AG08396 (cell line): ENCODE data around the gene A4GALT.
A peak's percentile ranks its signal among the peaks of the same experiment; 100 is the strongest.
"Not testable (repeated sequence)": the region's sequence is repeated elsewhere in the genome, so short reads cannot be mapped to it uniquely, and the experiment has no call there.

ENCODE experiments used
- DNase-seq: peaks from one replicate; pipeline ENCODE4 v3.0.0; 2012; ENCODE audit warnings: low spot score, mixed read lengths

The A4GALT gene

DNA sequence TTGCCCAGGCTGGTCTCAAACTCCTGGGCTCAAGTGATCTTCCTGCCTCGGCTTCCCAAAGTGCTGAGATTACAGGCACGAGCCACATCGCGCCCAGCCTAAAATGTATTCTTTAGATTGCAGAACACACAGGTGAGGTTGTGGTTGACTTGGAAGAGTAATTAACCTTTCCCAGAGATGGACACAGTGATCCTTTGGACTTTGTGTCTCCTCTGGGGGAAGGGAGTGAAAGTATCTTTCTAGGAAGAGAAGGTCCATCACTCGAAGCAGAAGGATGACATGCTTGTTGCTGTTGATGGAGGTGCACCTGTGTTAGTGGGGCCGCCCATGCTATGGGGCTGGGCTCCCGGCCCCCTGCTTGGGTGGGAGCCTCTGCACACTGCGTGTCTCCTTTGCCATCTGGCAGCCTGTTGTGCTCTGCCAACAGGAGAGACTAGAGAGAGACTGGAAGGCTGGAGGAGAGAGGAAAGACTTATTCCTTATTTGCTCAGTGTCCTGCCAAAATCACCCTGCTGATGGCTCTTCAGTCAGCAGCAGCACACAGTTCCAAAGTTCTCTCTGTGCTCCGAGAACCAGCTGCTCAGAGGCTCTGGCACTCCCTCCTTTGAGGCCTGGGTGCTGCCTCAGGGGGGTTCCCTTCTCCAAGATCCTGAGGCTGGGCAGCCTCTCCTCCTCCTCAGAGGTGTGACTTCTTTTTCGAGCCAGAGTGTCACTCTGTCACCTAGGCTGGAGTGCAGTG lies 38.4 kb downstream of the A4GALT start:
- no peak for DNase-seq

DNA sequence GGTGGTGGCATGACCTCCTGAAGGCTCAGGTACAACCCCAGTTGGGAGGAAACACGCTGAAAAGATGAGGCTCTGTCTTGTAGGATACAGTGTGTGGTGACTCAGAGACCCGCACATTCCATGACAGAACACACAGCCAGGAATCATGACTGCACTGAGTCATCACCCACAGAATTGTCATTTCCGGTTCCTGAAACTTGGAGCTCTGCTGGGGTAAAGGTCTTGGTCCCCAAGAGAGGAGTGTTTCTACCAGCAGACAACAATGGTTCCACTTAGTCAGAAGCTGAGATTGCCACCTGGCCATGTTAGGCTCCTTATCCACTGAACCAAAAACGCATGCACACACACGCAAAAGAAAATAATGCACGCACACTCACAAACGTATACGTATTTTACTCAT lies 40.0 kb downstream of the A4GALT start:
- peak; percentile 92 for DNase-seq

DNA sequence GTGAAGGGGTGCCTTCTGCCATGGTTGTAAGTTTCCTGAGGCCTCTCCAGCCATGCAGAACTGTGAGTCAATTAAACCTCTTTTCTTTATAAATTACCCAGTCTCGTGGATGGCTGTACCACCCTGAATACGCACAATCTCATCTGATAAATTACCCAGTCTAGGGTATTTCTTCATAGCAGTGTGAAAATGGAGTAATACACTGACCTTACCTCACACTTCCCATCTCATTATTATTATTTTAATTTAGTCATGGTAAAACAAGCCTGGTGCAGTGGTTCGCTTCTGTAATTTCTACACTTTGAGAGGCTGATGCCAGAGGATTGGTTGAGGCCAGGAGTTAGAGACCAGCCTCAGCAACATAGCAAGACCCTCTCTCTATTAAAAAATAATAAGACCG lies 41.0 kb downstream of the A4GALT start:
- DNase-seq, result no peak

DNA sequence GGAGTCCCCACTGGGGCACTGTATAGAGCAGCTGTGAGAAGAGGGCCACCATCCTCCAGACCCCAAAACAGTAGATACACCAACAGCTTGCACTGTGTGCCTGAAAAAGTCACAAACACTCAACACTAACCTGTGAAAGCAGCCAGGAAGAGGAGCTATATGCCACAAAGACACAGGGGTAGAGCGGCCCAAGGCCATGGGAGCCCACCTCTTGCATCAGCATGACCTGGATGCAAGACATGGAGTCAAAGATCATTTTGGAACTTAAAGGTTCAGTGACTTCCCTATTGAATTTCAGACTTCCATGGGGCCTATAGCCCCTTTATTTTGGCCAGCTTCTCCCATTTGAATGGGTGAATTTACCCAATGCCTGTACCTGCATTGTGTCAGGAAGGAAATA lies 41.8 kb downstream of the A4GALT start:
- no peak for DNase-seq

DNA sequence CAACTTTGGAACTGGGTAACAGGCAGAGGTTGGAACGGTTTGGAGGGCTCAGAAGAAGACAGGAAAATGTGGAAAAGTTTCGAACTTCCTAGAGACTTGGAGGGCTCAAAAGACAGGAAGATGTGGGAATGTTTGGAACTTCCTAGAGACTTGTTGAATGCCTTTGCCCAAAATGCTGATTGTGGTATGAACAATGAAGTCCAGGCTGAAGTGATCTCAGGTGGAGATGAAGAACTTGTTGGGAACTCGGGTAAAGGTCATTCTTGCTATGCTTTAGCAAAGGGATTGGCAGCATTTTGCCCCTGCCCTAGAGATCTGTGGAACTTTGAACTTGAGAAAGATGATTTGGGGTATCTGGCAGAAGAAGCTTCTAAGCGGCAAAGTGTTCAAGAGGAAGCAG lies 42.7 kb downstream of the A4GALT start:
- not testable (repeated sequence) for DNase-seq

DNA sequence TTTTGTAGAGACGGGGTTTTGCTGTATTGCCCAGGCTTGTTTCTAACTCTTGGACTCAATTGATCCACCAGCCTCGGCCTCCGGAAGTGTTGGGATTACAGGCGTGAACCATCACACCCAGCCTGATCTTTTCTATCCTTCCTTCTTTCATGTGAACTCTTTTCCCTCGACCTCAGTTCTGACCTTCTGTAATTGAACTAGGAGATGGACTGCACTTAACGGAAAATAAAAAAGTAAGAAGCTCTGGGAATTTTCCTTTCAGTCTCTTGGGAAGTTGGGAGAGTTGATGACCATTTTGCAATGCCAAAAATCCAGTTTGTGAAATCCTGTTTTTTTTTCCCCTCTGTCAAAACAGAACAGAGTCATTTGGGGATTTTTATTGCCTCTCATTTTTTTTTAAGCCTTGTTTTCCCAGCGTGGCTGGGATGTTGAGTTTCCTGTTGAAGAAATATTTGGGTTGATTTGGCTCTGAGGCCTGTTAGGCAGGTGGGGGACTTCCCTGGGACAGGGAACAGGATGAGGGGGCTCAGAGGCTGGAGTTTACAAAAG lies 44.5 kb downstream of the A4GALT start:
- no peak for DNase-seq

DNA sequence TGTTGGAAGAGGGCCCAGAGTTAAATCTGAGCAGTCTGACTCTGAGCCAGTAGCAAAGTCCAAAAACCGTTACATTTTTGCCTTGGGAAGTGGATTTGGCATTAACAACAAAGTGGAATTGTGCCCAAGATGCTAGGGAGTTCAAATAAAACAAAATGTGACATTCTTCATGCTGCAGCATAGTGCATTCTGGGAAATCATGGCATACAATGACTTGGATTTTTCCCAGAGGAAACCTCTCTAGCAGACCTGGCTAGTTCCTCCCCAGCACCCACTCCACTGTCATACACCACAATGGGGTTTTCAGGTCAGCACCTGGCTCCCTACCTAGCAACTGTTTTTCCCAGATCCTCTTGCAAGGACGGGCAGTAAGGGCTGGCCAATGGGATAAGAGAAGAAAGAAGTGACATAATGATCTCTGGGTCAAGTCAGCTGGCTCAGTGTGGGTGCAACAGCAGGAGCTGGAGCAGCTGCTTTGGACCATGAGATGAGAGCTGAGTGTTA lies 46.7 kb downstream of the A4GALT start:
- no peak for DNase-seq

DNA sequence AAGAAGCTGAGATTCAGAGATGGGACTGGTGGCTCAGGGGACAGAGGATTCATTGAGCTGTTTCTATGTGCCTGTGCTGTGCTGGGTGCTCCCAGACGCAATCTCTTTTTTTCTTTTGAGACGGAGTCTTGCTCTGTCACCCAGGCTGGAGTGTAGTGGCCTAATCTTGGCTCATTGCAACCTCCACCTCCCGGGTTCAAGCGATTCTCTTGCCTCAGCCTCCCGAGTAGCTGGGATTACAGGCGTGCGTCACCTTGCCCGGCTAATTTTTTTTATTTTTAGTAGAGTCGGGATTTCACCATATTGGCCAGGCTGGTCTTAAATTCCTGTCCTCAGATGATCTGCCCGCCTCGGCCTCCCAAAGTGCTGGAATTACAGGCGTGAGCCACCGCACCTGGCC lies 47.6 kb downstream of the A4GALT start:
- not testable (repeated sequence) for DNase-seq

DNA sequence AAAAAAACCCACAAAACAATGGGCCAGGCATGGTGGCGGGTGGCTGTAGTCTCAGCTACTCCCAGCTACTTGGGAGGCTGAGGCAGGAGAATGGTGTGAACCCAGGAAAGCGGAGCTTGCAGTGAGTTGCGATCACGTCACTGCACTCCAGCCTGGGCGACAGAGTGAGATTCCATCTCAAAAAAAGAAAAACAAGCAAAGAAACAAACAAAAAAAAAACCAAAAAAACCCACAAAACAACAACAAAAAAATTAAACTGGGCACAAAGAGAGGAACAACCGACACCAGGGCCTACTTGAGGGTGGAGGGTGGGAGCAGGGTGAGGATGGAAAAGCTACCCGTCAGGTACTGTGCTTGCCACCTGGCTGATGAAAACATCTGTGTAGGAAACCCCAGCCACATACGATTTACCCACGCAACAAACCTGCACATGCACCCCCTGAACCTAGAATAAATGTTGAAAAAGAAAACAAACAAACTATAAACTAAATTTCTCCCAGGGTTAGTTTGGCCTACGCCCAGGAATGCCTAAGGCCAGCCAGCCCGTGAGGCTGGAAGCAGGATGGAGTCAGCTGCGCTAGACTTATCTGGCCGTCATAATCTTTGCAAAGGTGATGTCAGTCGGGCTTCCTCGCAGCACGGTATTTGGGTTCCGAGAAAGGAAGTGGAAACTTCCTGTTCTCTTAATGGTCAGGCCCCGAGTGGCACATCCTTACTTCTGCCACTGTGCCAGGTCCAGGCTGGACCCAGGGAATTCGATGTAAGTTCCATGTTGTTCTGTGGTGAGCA lies 49.6 kb downstream of the A4GALT start:
- no peak for DNase-seq

DNA sequence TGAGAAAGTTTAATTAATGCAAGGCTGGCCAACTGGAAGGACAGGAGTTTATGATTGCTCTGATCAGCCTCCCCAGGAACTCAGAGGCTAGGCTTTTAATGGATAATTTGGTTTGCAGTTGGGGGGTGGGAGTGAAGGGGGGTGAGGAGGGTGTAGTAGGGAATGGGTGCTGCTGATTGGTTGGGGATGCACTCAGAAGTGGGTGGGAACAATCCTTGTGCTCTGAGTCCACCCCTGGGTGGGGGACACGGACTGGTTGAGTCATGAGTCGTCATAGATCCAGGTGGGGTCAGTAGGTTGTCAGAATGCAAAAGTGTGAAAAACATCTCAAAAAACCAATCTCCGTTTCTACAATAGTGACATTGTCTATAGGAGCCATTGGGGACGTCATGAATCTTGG lies 50.6 kb downstream of the A4GALT start:
- no peak for DNase-seq

DNA sequence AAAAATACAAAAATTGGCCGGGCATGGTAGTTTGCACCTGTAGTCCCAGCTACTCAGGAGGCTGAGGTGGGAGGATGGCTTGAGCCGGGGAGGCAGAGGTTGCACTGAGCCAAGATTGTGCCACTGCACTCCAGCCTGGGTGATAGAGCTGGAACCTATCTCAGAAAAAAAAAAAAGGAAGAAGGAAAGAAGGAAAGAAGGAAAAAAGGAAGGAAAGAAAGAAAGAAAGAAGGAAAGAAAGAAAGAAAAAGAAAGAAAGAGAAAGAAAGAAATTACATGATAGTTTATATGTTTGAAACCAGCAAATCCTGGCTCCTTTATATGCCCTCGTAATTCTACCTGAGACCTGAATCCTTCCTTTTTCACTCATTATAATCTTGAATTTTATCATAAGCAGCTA lies 54.3 kb downstream of the A4GALT start:
- not testable (repeated sequence) for DNase-seq

DNA sequence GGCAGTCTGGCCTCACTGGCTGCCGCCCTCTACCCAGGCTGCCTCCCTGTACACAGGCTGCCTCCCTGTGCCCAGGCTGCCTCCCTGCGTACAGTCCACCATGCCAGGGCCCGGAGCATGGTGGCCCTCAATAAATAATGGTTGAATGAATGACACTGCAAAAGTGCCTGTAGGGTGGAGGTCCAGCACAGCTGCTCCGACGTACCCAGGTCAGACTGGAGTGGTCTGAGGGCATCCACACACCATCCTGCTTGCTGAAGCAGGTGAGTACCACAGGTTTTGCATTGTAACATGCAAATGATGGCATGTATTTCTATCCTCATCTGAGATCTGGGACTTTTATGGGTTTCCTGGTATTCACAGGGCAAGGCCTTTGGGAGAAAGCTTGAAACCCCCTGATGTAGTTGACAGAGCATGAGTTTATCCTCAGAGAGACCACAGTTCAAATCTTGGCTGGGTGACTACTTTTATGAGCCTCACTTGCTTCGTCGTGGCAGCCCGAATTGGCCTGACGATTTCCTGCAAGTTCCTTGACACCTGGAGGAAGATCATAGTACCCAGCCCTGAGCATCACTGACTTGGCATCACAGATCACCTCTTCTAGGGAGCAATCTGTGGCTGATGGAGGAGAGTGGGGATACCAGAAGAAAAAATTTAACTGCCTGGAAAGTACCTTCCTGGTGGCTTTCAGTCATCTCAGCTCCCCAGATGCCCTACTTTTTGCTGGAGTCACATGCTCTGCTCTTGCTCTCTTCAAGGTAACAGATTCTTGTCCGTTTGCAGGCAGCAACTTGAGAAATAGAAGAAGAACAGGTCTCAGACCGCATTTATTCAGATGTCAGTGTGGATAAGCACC lies 55.5 kb downstream of the A4GALT start:
- no peak for DNase-seq

DNA sequence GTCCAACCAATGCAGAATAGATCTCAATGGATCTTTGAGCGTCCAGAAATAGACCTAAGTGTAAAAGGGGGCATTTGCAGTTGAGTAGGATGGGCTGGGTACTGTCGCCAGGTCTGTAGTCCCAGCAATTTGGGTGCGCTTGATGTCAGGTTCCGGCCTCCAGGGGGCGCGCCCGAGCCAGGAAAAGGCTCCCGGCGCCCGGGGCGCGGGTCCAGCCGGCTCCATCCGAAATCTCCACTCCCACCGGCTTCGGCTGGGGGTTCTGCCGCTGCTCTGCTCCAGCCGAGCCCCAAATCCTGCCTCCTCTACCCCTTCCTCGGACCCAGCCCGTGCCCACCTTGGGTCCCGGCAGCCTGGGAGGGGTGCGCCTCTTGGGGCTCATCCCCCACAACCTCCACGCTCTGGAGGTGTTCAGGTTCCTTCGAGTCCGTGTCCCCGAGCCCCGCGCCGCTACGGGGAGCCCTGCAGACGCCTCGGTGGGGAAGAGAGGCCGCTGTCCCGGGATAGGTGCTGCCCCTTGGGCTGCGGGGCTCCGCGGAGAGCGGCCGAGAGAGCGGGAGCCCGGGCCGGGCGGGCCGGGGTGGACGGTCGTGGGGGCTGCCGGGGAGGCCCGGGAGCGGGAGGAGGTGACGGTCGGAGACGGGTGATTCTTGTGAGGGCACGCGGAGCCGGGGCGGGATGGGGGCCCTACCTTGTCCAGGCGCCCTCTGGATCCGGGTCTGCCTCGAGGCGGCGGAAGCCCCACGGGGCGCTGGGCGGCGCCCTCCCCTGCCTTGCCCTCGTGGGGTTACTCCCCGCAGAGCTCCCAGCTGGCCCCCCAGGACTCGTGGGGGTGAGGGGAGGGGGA lies 58.5 kb downstream of the A4GALT start:
- DNase-seq, result peak; percentile 91

DNA sequence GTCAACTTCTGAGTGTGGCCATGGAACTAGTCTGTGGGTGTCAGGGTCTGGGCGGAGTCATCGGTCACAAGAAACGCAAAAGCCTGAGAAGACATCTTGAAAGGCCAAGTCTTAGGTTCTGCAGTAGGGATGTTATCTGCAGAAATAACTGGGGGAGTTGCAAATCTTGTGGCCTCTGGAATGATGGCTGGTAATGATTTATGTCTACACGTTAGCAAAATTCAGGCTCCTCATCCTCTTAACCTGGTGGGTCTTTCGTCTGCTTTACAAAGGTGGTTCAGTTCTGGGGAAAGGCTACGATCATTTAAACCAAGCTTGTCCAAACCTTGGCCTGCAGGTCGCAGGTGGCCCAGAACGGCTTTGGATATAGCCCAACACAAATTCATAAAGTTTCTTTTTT lies 64.1 kb downstream of the A4GALT start:
- no peak for DNase-seq

DNA sequence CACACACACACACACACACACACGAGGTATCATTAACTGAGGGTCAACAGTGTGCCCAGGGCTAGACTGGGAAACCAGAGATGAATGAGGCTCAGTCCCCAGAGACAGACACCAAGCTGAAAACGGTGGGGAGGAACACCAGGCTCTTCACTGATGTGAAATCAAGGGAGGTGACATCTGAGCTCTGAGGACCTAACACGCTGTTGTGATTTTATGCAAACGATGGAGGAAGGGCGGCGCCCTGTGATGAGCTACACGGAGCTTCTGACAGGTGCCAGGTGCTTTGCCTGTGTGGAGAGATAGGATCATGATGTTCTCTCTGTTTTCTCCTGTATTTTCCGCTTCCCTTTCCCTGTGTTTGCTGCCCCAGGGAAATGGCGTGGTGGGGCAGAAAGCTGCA lies 65.0 kb downstream of the A4GALT start:
- no peak for DNase-seq

DNA sequence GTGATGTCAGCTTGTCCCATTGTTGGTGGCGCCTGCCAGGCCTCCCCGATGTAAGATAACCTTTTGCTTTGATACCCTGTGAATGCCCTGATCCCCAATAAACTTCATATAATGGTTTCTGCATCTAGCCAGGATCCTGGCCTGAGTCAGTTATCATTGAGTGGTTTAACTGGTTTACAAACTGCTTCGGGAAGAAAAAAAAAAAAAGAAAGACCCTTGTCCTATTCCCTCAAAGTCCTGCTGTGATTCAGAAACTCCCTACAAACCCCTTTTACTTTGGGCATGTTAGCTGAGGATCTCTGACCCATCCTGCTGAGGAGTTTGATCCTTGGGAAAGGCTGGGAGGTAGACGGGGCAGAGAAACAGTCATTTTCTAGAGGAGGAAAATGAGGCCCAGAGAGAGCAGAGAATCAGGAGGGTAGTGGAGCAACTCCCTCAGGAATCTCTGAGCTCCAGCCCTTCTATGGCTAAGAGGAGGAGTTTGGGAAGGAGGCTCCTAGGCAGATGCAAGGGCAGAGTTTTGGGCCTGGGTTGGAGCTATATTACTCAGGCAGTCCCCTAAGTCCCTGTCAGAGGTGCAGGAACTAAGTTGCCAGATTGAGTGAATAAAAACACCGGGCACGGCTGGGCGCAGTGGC lies 66.1 kb downstream of the A4GALT start:
- no peak for DNase-seq

DNA sequence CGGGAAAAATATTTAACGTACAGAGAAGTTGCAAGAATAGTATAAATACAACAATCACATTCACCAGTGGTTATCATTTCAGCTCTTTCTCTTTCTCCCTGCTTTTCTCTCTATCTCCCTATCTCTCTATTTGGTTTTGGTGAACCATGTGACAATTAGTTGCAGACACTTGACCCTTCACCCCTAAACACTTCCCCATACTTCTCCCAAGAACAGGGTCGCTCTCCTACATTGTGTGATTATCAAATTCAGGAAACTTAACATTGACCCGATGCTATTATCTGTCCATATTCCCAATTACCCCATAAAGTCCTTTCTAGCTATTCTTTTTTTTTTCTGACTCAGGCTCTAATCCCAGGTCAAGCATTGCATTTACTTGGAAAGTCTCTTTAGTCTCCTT lies 66.7 kb downstream of the A4GALT start:
- DNase-seq, result no peak

DNA sequence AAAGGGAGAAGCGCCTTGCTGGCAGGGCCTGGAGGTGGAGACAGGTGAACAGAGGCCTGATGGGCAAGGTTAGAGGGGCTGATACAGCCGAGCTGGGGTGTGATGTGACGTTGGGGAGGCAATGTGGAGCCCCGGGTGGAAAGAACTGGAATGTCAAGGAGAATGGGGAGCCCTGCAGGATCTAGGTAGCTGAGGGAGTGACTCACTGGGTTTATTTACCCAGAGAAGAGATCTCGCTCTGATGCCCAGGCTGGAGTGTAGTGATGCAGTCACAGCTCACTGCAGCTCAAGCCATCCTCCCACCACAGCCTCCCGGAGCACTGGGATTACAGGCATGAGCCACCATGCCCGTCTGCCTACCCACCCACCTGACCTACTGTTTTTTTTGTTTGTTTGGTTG lies 69.5 kb downstream of the A4GALT start:
- DNase-seq, result peak; percentile 50

DNA sequence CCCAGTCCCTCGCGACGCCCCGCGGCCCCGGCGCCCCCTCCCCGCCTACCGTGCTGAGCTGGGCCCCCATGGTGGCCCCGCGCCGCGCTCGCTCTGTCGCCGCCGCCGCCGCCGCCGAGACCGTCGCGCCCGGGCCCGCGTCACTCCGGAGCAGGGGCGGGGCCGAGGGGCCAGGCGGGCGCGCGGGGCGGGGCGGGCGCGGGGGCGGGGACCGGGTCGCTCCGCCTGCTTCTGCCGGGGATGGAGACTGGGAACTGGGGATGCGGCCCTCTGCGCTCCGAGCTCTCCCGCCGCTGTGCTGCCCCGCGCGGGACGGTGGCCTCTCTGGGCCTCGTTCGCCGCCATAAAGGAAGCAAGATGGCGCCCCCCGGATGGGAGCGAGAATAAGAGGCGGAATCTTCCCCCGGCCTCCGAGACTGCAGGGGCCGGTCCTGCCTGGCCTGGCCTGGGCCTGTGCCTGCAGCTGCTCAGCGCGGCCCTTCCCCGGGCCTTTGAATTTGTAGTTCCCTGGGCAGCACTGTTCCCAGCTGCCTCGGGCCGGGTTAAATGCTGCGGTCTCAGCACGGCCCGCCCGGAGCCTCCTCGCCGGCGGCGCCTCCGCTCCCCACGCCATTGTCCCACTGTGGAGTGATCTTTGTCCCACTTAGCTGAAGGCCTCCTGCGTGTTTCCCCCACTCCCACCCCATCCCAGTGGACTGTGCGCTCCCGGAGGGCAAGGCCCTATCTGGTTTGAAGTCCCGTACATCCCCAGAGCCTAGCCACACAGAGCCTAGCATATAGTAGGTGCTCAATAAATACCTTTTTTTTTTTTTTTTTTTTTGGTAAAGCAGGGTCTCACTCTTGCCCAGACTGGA lies 71.2 kb downstream of the A4GALT start, which contains the start of gene CYB5R3:
TSS of gene CYB5R3 (minus strand) at position 147 of the 854 bp plus-strand sequence. CDS start at position 70, 77 bp downstream.
- peak; percentile 97 for DNase-seq
